ENCODE results near the gene FBXW8.

FBXW8 gene

DNA sequence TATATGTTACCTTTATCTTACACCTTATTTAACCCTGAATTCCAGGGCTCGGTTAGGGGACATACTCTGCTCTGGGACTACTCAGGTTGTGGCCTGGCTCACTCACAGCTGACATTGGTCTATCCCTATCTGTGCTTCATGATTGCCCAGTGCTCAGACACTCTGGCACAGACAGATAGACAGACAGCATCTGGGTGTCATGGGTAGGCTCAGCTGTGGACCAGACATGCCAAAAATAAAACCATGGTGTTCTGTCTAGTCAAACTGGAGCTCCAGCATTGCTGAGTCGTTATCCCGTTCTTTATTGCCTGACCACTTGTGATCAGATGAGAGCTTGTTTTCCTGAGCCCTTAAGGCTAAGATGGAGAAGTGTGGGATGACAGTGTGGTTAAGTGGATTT, 29.0 kb downstream of the FBXW8 start:
- Histone ChIP-seq H3K4me1 (ENCODE audit: control insufficient read depth, insufficient read depth, low read length, unreplicated experiment) (no peaks in the 10 kb centered on the region), H3K4me3 (ENCODE audit: low read depth, low read length) (no peak overlapping the region), H3K27me3 (ENCODE audit: insufficient read depth, low read length) (no peaks in the 10 kb centered on the region), H2AFZ (ENCODE audit: low read length, unreplicated experiment) (no peak overlapping the region), H3K27ac (ENCODE audit: low read depth, low read length) (no peak overlapping the region), H3K79me2 (ENCODE audit: control insufficient read depth, insufficient read depth, low read length, unreplicated experiment) (peaks cover 3% of the 10 kb centered on the region), H3K36me3 (ENCODE audit: insufficient read depth, low read length) (peaks cover 25% of the 10 kb centered on the region)

- Histone ChIP-seq H3K4me1 (ENCODE audit: control insufficient read depth, insufficient read depth, low read length, unreplicated experiment) (no peaks in the 10 kb centered on the region), H3K36me3 (ENCODE audit: insufficient read depth, low read length) (peaks cover 29% of the 10 kb centered on the region), H3K27me3 (ENCODE audit: insufficient read depth, low read length) (no peaks in the 10 kb centered on the region), H3K4me3 (ENCODE audit: low read depth, low read length) (no peak overlapping the region), H3K27ac (ENCODE audit: low read depth, low read length) (no peak overlapping the region), H3K79me2 (ENCODE audit: control insufficient read depth, insufficient read depth, low read length, unreplicated experiment) (peaks cover 3% of the 10 kb centered on the region), H2AFZ (ENCODE audit: low read length, unreplicated experiment) (no peak overlapping the region)
These were observed 30.4 kb downstream of the FBXW8 start for GRCh38 chr12:116941188-116941587.

- Histone ChIP-seq H3K79me2 (ENCODE audit: control insufficient read depth, insufficient read depth, low read length, unreplicated experiment) (peaks cover 3% of the 10 kb centered on the region), H3K4me1 (ENCODE audit: control insufficient read depth, insufficient read depth, low read length, unreplicated experiment) (no peaks in the 10 kb centered on the region), H2AFZ (ENCODE audit: low read length, unreplicated experiment) (no peak overlapping the region), H3K27me3 (ENCODE audit: insufficient read depth, low read length) (no peaks in the 10 kb centered on the region), H3K4me3 (ENCODE audit: low read depth, low read length) (no peak overlapping the region), H3K36me3 (ENCODE audit: insufficient read depth, low read length) (peaks cover 33% of the 10 kb centered on the region), H3K27ac (ENCODE audit: low read depth, low read length) (no peak overlapping the region)
These were observed 32.9 kb downstream of the FBXW8 start for GRCh38 chr12:116943419-116944372.

DNA sequence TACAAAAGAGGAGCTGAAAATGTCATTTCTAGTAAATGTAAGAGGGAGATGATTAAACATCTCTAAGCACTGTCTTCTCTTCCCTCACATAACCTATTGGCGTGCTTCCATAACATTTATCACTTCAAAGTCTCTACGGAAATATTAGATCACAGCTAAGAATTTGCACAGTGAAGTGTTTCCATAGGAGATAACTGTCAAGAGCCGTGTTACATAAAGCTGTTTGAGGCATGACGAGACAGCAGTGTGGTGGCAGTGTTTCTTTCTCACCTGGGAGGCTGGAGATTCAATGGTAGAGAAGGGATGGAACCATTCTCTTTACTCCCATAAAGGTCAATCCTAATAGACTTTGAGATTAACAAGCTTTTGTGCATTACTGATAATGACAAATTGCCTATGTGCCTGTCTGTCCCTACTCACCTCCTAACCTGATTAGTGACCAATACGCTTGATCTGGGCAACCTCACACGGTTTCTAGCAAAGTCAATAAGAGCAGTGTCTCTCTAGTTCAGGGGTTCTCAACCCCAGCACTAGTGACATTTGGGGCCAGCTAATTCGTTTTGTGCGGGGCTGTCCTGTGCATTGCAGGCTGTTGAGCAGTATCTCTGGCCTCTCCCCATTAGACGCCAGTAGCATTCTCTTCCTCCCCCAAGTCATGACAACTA, 35.3 kb downstream of the FBXW8 start:
- Histone ChIP-seq H3K36me3 (ENCODE audit: insufficient read depth, low read length) (peaks cover 33% of the 10 kb centered on the region), H2AFZ (ENCODE audit: low read length, unreplicated experiment) (no peak overlapping the region), H3K79me2 (ENCODE audit: control insufficient read depth, insufficient read depth, low read length, unreplicated experiment) (peaks cover 3% of the 10 kb centered on the region), H3K27ac (ENCODE audit: low read depth, low read length) (no peak overlapping the region), H3K4me3 (ENCODE audit: low read depth, low read length) (no peak overlapping the region), H3K4me1 (ENCODE audit: control insufficient read depth, insufficient read depth, low read length, unreplicated experiment) (no peaks in the 10 kb centered on the region), H3K27me3 (ENCODE audit: insufficient read depth, low read length) (no peaks in the 10 kb centered on the region)

- H3K27ac ChIP-seq (ENCODE audit: low read depth, low read length): no peak overlapping the region
- no peaks in the 10 kb centered on the region for H3K4me1 ChIP-seq (ENCODE audit: control insufficient read depth, insufficient read depth, low read length, unreplicated experiment)
- H2AFZ ChIP-seq (ENCODE audit: low read length, unreplicated experiment): no peak overlapping the region
- no peaks in the 10 kb centered on the region for H3K79me2 ChIP-seq (ENCODE audit: control insufficient read depth, insufficient read depth, low read length, unreplicated experiment)
- H3K4me3 ChIP-seq (ENCODE audit: low read depth, low read length): no peak overlapping the region
- H3K27me3 ChIP-seq (ENCODE audit: insufficient read depth, low read length): no peaks in the 10 kb centered on the region
- H3K36me3 ChIP-seq (ENCODE audit: insufficient read depth, low read length): peaks cover 21% of the 10 kb centered on the region
These were observed 37.5 kb downstream of the FBXW8 start for GRCh38 chr12:116948298-116948697.

DNA sequence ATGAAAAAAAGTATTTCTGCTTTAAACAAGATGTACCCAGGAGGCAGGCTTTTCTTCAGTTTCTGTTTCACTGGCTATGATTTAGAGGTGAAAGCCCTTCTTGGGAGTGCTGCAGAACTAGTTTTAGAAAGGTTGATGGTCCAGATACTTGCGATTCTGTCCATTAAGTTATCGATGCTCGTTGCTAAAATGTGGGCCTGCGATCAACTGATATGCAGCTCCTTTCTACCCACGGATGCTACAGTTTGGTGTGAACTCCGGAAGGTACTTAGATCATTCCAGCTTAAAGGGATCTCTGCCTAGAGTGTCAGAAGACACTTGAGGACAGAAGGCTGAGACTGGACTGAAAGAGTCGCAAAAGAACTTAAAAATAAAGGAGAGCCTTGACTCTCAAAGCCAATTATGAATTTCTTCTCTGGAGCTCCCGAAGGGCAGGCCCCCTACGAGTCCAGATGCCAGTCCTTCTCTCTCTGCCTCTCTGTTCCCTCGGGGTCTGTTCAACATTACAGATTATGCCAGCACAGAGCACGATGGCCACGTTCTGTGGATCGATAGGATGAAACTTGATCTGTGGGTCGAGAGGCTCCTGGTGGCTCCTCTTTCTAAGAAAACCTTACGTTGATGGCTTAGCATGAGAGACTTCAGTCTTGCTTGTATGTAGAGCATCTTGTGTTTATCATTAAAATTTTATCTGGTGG, 40.0 kb downstream of the FBXW8 start:
- Histone ChIP-seq H3K27me3 (ENCODE audit: insufficient read depth, low read length) (no peaks in the 10 kb centered on the region), H3K79me2 (ENCODE audit: control insufficient read depth, insufficient read depth, low read length, unreplicated experiment) (no peaks in the 10 kb centered on the region), H3K27ac (ENCODE audit: low read depth, low read length) (no peak overlapping the region), H3K4me3 (ENCODE audit: low read depth, low read length) (no peak overlapping the region), H3K36me3 (ENCODE audit: insufficient read depth, low read length) (peaks cover 7% of the 10 kb centered on the region), H2AFZ (ENCODE audit: low read length, unreplicated experiment) (no peak overlapping the region), H3K4me1 (ENCODE audit: control insufficient read depth, insufficient read depth, low read length, unreplicated experiment) (no peaks in the 10 kb centered on the region)

- Histone ChIP-seq H3K27ac (ENCODE audit: low read depth, low read length) (no peak overlapping the region), H3K36me3 (ENCODE audit: insufficient read depth, low read length) (no peaks in the 10 kb centered on the region; the same call in 1 of the 2 replicates), H3K79me2 (ENCODE audit: control insufficient read depth, insufficient read depth, low read length, unreplicated experiment) (no peaks in the 10 kb centered on the region), H3K4me3 (ENCODE audit: low read depth, low read length) (no peak overlapping the region), H3K4me1 (ENCODE audit: control insufficient read depth, insufficient read depth, low read length, unreplicated experiment) (no peaks in the 10 kb centered on the region), H2AFZ (ENCODE audit: low read length, unreplicated experiment) (no peak overlapping the region), H3K27me3 (ENCODE audit: insufficient read depth, low read length) (no peaks in the 10 kb centered on the region)
These were observed 44.1 kb downstream of the FBXW8 start for GRCh38 chr12:116954710-116955381.

GRCh38 chr12:116955382-116956021, 44.8 kb downstream of the FBXW8 start:
- H3K27ac ChIP-seq (ENCODE audit: low read depth, low read length): no peak overlapping the region
- H3K27me3 ChIP-seq (ENCODE audit: insufficient read depth, low read length): no peaks in the 10 kb centered on the region
- H3K36me3 ChIP-seq (ENCODE audit: insufficient read depth, low read length): no peaks in the 10 kb centered on the region
- no peak overlapping the region for H2AFZ ChIP-seq (ENCODE audit: low read length, unreplicated experiment)
- H3K79me2 ChIP-seq (ENCODE audit: control insufficient read depth, insufficient read depth, low read length, unreplicated experiment): no peaks in the 10 kb centered on the region
- H3K4me3 ChIP-seq (ENCODE audit: low read depth, low read length): no peak overlapping the region
- no peaks in the 10 kb centered on the region for H3K4me1 ChIP-seq (ENCODE audit: control insufficient read depth, insufficient read depth, low read length, unreplicated experiment)

DNA sequence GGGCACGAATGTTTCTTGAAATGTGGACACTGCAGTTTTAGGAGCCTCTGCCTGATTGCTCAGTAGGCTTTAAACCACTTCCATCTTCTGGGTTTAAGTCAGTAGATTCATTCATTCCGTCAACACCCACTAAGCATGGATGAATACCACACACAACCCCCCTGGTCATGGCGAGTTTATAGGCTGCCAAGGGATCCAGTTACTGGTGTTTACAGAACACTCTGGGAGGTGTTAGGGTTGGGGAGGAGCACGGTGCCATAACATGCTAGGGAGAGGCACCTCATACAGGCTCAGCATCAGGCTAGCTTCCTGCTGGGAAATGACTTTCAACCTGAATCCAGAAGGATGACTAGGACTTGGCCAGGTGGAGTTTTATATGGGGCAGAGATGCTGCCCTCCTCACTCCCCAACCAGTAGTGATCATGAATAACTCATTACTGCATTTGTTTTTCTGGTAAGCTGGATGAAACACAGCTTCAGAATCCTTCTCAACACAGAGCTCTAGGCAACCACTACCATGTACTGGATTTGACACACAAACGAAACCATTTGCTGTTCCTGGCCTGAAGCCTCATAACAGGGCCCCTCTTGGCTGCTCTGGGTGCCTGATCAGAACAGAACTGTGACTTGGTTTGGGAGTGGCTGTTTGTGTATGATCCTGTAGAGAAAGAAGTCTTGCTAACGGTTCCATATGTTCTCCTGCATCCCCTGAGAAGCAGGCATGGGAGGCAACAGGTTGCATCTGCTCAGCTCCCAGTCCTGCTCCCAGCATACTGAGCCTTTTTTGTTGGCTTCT, 47.9 kb downstream of the FBXW8 start:
- Histone ChIP-seq H3K79me2 (ENCODE audit: control insufficient read depth, insufficient read depth, low read length, unreplicated experiment) (no peaks in the 10 kb centered on the region), H2AFZ (ENCODE audit: low read length, unreplicated experiment) (no peak overlapping the region)

More for the DNA sequence above, 47.9 kb downstream of the FBXW8 start:
- no peaks in the 10 kb centered on the region for H3K27me3 ChIP-seq (ENCODE audit: insufficient read depth, low read length)
- H3K36me3 ChIP-seq (ENCODE audit: insufficient read depth, low read length): no peaks in the 10 kb centered on the region
- no peaks in the 10 kb centered on the region for H3K4me1 ChIP-seq (ENCODE audit: control insufficient read depth, insufficient read depth, low read length, unreplicated experiment)
- no peak overlapping the region for H3K4me3 ChIP-seq (ENCODE audit: low read depth, low read length)
- no peak overlapping the region for H3K27ac ChIP-seq (ENCODE audit: low read depth, low read length)
